ENCODE results near the gene DNAH6. TPM values are rescaled to one million over a fixed set of nuclear protein-coding genes. Genes with fewer than 3 reads are reported as not detected.

DNAH6 gene
- total RNA-seq, 1 experiment from 2014 or later: 0.26 TPM

GRCh38 chr2:84703831-84704230 is 187.5 kb downstream of the DNAH6 start:
- no peak overlapping the region for H4K5ac ChIP-seq (ENCODE audit: insufficient read length, low read depth, low read length)
- no peak overlapping the region for H3K9ac ChIP-seq (ENCODE audit: extremely low read depth, insufficient read length, low read length)
- no peak overlapping the region for H3T11ph ChIP-seq (ENCODE audit: low read length)
- Mint-ChIP-seq H3K4me1 (peaks cover 2 to 3% of the 10 kb centered on the region in 2 experiments; a peak in 1 of 4 replicates), H3K4me3 (no peak overlapping the region), H3K27ac (no peak overlapping the region), H3K27me3 (ENCODE audit: low read depth) (no peaks in the 10 kb centered on the region; the same call in none of the 2 replicates), H3K36me3 (ENCODE audit: insufficient read depth in 1 of 3, low read depth in 3 of 3) (peaks cover 0 to 8% (median 0%) of the 10 kb centered on the region in 3 experiments; a peak in 1 of 7 replicates), H3K9me3 (peaks cover 9 to 13% of the 10 kb centered on the region in 2 experiments)
- WGBS (ENCODE audit: extremely low coverage, insufficient read length, low lambda C conversion rate): no CpG with 5 or more reads among the region's 2 CpGs
- no peaks in the 10 kb centered on the region for H3K79me2 ChIP-seq (ENCODE audit: insufficient read depth, low read length)
- no peaks in the 10 kb centered on the region for H3K27me3 ChIP-seq (ENCODE audit: insufficient read depth, low read length)
- H3K18ac ChIP-seq (ENCODE audit: insufficient read length, low read depth, low read length): no peak overlapping the region
- H2BK15ac ChIP-seq (ENCODE audit: low read depth, low read length): no peak overlapping the region
- no peaks in the 10 kb centered on the region for H4K20me1 ChIP-seq (ENCODE audit: control insufficient read depth, insufficient read depth, insufficient read length)
- no peak overlapping the region for H3K4me2 ChIP-seq (ENCODE audit: insufficient read depth, insufficient read length, low read length)
- no peaks in the 10 kb centered on the region for H3K4me1 ChIP-seq (ENCODE audit: insufficient read depth, low read length)
- no peak overlapping the region for H4K8ac ChIP-seq (replicated peaks; ENCODE audit: insufficient read length, low read depth, low read length)
- H3K4ac ChIP-seq (ENCODE audit: low read depth, low read length): no peak overlapping the region
- no peaks in the 10 kb centered on the region for H3K23me2 ChIP-seq (ENCODE audit: insufficient read length, low read depth, low read length, poor library complexity, severe bottlenecking)
- H3K14ac ChIP-seq (ENCODE audit: insufficient read depth, low read length): no peak overlapping the region
- no peak overlapping the region for H2BK12ac ChIP-seq (ENCODE audit: insufficient read length, low read depth, low read length)
- no peak overlapping the region for H2BK120ac ChIP-seq (ENCODE audit: low read depth, low read length, poor library complexity, severe bottlenecking)
- no peak overlapping the region for H4K91ac ChIP-seq (ENCODE audit: insufficient read length, low read depth, low read length)
- no peaks in the 10 kb centered on the region for H3K9me3 ChIP-seq (ENCODE audit: control insufficient read depth, low read depth, low read length)
- no peak overlapping the region for H2BK5ac ChIP-seq (ENCODE audit: insufficient read length, low read length)
- H2AFZ ChIP-seq (ENCODE audit: low read length): no peak overlapping the region
- H3K23ac ChIP-seq (ENCODE audit: insufficient read length, low read depth, low read length): no peak overlapping the region
- no peak overlapping the region for H2AK5ac ChIP-seq (ENCODE audit: insufficient read length, low read length)
- H3K56ac ChIP-seq (ENCODE audit: insufficient read length, low read depth, low read length): no peak overlapping the region
- no peak for DNase-seq
- TF ChIP-seq, protein P1, sequence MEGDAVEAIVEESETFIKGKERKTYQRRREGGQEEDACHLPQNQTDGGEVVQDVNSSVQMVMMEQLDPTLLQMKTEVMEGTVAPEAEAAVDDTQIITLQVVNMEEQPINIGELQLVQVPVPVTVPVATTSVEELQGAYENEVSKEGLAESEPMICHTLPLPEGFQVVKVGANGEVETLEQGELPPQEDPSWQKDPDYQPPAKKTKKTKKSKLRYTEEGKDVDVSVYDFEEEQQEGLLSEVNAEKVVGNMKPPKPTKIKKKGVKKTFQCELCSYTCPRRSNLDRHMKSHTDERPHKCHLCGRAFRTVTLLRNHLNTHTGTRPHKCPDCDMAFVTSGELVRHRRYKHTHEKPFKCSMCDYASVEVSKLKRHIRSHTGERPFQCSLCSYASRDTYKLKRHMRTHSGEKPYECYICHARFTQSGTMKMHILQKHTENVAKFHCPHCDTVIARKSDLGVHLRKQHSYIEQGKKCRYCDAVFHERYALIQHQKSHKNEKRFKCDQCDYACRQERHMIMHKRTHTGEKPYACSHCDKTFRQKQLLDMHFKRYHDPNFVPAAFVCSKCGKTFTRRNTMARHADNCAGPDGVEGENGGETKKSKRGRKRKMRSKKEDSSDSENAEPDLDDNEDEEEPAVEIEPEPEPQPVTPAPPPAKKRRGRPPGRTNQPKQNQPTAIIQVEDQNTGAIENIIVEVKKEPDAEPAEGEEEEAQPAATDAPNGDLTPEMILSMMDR (conservative IDR thresholded peaks at IDR 0.05): no peak
- H3K79me1 ChIP-seq (ENCODE audit: insufficient read depth, low read depth, low read length, poor library complexity, severe bottlenecking): no peaks in the 10 kb centered on the region
- no peak overlapping the region for H3K27ac ChIP-seq (ENCODE audit: insufficient read length, low read depth, low read length)
- no peak overlapping the region for H2BK20ac ChIP-seq (ENCODE audit: low read depth, low read length, poor library complexity, severe bottlenecking)
